HL-60 (cell line): ENCODE measurements around the gene ADAMTSL3.

ENCODE experiments used
- GABPA ChIP-seq: IDR thresholded peaks from 2 replicates; pipeline ENCODE4 v1.6.1; 2012; ENCODE audit warnings: low read depth
- SPI1 ChIP-seq: IDR thresholded peaks from 2 replicates; pipeline ENCODE4 v1.6.1; 2012; ENCODE audit warnings: low read depth, mild to moderate bottlenecking, borderline replicate concordance
- TF ChIP-seq, protein P1 (sequence below): IDR thresholded peaks from one replicate; pipeline ENCODE4 v1.5.1; 2011; ENCODE audit warnings: low read length, control low read depth, inconsistent platforms; ENCODE audit not compliant: insufficient read depth
- TF ChIP-seq, protein P2 (sequence below): IDR thresholded peaks from 2 replicates; pipeline ENCODE4 v1.6.1; 2012; ENCODE audit warnings: low read depth; ENCODE audit not compliant: insufficient replicate concordance

DNA sequence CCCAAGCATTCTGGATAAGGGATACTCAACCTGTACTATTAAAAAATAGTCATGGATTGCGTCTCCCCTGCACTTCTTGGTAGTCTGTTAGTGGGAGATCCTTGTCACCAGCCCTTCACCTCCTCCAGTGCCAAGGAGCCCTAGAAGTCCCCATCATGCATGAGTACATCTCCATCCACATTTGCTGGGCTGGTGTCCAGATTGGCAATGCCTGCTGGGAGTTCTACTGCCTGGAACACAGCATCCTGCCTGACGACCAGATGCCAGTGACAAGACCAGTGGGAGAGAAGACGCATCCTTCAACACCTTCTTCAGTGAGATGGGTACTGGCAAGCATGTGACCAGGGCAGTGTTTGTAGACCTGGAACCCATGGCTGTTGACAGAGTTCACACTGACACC lies 85.7 kb downstream of the ADAMTSL3 start:
- TF ChIP-seq, protein P1, sequence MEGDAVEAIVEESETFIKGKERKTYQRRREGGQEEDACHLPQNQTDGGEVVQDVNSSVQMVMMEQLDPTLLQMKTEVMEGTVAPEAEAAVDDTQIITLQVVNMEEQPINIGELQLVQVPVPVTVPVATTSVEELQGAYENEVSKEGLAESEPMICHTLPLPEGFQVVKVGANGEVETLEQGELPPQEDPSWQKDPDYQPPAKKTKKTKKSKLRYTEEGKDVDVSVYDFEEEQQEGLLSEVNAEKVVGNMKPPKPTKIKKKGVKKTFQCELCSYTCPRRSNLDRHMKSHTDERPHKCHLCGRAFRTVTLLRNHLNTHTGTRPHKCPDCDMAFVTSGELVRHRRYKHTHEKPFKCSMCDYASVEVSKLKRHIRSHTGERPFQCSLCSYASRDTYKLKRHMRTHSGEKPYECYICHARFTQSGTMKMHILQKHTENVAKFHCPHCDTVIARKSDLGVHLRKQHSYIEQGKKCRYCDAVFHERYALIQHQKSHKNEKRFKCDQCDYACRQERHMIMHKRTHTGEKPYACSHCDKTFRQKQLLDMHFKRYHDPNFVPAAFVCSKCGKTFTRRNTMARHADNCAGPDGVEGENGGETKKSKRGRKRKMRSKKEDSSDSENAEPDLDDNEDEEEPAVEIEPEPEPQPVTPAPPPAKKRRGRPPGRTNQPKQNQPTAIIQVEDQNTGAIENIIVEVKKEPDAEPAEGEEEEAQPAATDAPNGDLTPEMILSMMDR = no peak
- TF ChIP-seq, protein P2, sequence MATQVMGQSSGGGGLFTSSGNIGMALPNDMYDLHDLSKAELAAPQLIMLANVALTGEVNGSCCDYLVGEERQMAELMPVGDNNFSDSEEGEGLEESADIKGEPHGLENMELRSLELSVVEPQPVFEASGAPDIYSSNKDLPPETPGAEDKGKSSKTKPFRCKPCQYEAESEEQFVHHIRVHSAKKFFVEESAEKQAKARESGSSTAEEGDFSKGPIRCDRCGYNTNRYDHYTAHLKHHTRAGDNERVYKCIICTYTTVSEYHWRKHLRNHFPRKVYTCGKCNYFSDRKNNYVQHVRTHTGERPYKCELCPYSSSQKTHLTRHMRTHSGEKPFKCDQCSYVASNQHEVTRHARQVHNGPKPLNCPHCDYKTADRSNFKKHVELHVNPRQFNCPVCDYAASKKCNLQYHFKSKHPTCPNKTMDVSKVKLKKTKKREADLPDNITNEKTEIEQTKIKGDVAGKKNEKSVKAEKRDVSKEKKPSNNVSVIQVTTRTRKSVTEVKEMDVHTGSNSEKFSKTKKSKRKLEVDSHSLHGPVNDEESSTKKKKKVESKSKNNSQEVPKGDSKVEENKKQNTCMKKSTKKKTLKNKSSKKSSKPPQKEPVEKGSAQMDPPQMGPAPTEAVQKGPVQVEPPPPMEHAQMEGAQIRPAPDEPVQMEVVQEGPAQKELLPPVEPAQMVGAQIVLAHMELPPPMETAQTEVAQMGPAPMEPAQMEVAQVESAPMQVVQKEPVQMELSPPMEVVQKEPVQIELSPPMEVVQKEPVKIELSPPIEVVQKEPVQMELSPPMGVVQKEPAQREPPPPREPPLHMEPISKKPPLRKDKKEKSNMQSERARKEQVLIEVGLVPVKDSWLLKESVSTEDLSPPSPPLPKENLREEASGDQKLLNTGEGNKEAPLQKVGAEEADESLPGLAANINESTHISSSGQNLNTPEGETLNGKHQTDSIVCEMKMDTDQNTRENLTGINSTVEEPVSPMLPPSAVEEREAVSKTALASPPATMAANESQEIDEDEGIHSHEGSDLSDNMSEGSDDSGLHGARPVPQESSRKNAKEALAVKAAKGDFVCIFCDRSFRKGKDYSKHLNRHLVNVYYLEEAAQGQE = no peak
- TF ChIP-seq SPI1 (no peak), GABPA (no peak)
